GM19324 (cell line): ENCODE results near the gene LIMCH1.

Source experiments
- ATAC-seq: cut with Tn5 transposase; IDR thresholded peaks from one replicate; pipeline ENCODE4 v1.9.1; 2021; ENCODE audit warnings: mild to moderate bottlenecking, moderate library complexity; ENCODE audit not compliant: unreplicated experiment, low FRiP score

The LIMCH1 gene

DNA sequence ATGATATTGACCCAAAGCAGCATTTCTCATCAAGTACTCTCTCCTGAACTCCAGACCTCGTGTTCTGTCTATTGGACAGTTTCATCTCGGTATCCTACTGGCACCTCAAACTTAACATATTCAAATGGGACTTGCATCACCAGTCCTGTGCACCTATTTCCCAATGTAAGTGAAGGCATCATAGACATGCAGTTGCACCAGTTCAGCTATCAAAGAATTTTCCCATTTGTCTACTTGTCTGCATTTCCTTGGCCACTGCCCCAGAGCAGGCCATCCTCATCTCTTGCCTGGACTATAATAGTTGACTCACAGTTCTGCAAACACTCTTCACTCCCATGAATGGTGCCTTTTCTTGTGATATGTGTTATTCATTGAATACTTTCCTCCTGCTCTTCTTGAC is 11.3 kb upstream of the LIMCH1 start:
- no peak for ATAC-seq

DNA sequence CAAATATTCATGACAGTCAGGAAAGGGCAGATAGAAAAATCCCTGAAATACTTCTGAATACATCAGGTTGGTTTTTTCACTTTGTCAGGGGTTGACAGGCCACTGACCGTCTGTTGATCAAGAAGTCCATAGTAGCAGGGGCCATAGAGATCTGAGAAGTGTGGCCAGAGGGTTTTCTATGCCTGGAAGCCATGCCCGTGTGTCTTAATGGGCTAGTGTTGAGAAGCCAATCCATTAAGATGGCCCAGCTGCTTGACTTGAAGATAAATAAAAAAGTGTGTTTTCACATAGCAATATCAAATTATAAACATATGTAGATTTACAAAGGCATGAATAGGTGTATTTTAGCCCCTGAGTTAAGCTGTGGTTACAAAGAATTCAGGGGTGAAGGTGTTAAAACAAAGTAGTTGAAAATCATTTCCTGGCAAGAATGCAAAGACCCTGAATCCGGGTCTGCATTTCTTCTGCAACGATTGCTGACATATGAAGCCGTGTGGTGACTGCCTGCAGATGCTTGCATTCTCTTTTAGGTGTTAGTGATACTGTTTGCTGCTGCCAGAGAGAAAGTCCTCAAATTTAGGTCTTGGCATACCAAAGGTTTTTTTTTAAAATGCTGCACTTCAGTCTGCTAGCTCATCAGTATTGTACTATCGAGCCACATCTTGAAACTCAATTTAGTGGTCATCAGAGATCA is 9.3 kb upstream of the LIMCH1 start:
- no peak for ATAC-seq

GRCh38 chr4:41530741-41531140 is 7.2 kb upstream of the LIMCH1 start:
- no peak for ATAC-seq

DNA sequence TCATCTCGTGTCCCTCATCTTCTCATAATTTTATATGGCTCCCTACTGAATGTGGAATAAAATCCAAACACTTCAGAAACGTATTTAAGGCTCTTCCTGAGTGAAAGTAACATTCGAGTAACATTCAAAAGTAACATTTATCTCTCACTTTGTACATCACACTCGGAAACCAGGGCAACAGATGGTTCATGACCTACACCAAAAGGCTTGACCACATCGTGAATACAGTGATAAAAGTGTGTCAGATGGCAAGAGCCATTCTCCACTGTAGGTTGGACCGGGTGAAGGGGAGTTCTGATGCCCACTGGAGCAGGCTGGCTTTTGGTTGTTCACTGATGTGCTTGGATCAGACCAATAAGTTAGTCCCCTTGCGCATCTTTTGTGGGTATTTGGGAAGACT is 5.6 kb upstream of the LIMCH1 start:
- ATAC-seq: no peak

DNA sequence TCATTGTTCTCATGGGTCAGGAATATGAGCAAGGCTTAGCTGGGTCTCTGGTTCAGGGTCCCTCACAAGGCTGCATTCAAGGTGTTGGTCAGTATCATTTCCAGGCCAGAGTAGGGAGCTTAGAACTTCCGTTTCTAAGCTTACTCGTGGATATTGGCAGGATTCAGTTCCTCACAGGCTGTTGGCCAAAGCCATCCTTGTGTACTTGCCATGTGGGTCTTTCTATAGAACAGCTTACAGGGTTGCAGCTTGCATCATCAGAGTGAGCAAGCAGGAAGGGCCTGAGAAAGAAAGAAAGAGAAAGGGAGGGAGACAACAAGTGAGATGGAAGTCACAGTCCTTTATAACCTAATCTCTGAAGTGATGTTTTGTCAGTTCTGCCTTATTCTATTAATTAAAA is 5.1 kb upstream of the LIMCH1 start:
- no peak for ATAC-seq

- no peak for ATAC-seq
Observed at GRCh38 chr4:41533680-41534079, 4.3 kb upstream of the LIMCH1 start.

- no peak for ATAC-seq
Observed at GRCh38 chr4:41534404-41534803, 3.6 kb upstream of the LIMCH1 start.

DNA sequence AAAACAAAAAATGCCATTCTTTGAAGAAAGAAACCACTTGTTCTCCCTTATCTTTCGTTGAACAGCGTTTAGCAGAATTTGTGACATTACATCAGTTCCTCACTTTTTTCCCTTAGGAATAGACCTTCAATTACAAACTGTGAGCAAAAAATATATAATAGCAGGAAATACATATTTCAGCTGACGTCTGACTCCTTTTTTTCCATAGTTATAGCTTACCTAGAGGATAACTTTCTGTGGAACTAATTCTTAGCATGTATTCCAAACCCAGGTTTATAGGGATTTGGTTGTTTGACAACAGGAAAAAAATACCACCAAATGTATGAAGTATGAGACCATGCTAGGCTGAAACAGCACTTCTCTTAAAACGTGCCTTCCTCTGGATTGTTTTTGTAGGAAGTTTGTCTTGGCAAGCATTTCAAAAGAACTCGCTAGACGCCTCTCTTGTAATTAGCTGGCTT is 2.0 kb upstream of the LIMCH1 start:
- no peak for ATAC-seq

GRCh38 chr4:41537292-41537890 is 566 bp upstream of the LIMCH1 start:
- ATAC-seq: no peak

- ATAC-seq: no peak
Observed at GRCh38 chr4:41538887-41539498, 1.0 kb downstream of the LIMCH1 start.

DNA sequence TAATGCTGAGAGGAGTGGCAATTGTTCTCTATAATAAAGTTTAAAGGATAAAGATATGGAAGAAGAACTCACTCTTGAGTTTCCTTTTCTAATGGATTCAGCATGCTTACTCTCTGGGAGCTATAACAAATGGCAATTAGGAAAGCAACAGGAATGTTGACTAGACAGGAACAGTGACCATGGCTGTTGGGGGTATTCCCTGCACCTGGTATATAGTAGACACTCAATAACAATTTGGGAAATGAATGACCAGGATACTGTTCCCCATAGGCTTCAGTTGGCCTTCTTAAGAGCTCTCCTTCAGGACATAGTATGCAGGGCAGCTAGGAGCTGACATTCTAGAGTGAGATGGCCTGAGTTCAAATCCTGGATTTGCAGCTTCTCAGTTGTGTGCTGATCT is 1.8 kb downstream of the LIMCH1 start:
- no peak for ATAC-seq

- ATAC-seq: no peak
Observed at GRCh38 chr4:41540687-41541086, 2.7 kb downstream of the LIMCH1 start.

DNA sequence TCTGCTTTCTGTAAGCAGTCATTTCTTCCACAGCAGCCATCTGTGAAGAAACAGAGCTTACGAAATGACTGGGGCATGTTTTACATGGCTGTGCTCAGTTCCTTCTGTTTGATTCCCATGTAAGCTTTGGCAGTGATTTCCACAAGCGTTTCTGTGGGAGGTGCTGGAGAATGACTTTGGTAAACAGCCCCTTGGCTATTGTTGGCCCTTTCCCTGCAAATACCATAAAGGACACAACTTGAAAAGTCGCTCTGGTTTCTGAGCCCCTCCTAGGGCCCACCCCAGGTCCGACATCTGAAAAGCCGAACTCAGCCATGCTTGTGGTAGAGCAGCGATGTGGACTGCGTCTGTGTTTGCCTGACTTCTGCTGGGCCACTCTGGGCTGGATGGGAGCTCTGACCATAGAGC is 3.7 kb downstream of the LIMCH1 start:
- ATAC-seq: no peak

DNA sequence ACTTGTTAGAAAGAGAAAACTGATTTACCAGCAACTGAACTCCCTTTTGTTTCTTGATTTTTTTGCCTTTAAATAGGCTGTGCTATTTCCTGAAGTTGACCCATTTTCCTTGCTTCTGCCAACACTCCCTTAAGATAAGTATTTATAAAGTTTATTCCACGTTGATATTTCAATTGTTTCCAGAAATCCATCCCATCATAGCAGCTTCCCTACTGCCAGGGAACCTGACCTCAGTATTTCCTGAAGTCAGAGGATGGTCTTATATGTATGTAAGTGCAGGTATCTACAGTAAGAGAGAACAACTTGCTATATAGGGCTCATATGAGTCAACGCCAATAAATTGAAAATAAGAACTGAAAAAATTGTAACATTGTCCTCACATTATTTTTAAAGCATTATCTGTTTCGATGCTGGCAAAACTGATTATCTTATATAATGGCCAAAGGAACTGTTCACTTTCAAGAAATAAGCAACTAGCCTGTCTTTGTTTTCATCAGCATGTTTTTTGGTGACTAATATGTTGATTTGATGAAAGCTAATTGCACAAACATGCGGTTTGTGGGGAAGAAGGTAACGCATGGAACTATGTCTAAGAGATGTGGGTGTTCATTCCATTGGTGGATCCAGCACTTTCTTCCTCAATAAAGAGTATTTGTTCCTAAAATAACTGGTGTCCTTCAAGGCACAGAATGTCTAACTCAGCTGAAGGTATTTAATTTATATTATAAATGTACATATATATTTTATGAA is 4.7 kb downstream of the LIMCH1 start:
- no peak for ATAC-seq

DNA sequence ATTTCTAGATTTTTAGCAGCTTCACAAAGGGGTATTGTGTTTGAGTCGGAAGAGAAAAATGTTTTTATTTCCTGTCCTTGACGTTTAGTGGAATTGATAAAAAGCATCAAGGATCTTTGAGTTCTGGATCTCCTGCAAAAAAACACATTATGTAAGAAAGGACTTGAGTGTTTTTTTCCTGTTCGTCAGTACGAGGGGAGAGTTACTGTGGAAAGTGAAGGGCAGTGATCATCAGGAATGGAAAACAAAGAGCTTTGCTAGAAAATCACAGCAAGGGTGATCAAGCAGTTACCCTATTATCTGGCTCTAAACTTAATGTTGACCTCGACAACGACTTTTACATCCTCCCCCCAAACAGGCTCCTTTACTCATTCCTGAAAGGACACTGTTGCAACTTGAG is 7.3 kb downstream of the LIMCH1 start:
- ATAC-seq: no peak

DNA sequence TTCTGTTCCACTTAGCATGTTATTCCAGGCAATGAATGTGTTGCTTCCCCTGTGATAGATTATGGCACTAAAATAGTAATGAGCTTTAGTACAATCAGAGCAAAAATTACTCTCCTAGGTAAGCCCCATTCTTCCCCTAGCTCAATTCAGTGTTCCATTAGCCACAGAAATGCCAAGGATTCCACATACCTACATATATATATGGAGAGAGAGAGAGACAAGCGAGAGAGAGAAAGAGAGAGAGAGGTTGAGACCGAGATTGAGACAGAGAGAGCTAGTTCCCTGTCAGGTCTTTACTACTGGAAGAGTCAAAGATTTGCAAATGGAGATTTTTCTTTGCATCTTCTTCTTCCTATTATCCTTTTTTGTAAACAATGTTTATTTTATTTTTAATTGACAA is 8.7 kb downstream of the LIMCH1 start:
- ATAC-seq: no peak

DNA sequence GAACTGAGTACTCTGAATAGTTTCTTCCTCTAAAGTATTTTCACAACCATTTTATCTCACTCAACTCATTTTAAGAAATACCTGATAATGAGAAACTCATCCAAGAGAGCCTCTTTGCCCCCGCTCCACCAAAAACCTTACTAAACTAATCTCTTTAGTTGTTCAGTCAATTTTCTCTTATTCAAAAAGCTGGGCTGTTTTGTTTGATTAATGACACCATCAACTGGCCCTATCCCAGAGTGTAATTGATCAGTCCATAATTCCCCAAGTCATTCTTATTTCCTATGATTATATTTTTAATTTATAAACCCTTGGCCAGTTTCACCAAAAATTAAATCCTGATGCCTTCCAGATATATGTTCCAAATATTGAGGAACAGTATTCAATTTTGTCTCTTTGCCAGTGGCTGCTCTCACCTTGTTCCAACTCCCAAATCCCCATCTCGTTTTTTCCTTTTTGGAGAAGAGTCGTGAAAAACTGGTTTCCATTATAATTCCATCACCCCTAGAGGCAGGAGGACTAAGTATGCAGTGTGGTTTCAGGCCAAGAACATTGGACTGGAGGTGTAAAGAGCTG is 10.4 kb downstream of the LIMCH1 start:
- no peak for ATAC-seq

GRCh38 chr4:41549478-41549877 is 11.5 kb downstream of the LIMCH1 start:
- ATAC-seq: no peak

DNA sequence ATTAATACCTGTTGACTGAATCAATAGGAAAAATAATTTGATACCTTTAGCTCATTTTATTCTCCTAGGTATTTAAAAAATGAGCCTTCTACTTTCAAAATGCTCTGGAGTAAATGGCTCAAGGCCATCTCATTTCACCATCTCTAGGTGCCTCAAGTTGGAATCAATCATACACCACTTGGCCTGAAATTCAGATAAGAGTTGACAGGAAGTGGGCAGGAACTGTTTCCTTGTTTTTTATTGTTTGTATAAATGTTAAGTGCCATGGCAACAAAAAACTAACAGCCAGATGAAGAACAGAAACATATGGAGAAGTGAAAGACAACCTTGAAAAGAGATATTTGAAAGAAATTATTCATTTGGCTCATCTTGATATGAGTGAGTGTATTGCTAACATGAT is 12.4 kb downstream of the LIMCH1 start:
- no peak for ATAC-seq

DNA sequence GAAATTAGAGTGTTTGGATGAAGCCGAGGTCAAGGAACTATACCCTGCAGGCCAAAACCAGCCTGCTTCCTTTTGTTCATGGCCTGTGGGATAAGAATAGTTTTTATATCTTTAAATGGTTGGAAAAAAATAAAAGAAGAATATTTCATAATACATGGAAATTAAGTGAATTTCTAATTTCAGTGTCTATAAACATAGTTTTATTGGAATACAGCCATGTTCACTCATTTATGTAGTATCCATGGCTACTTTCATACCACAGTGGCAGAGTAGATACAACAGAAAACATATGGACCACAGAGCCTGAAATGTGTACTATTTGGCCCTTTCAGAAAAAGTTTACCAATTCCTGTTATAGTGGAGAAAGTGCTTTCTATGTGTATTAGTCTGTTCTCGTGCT is 13.6 kb downstream of the LIMCH1 start:
- ATAC-seq: no peak

DNA sequence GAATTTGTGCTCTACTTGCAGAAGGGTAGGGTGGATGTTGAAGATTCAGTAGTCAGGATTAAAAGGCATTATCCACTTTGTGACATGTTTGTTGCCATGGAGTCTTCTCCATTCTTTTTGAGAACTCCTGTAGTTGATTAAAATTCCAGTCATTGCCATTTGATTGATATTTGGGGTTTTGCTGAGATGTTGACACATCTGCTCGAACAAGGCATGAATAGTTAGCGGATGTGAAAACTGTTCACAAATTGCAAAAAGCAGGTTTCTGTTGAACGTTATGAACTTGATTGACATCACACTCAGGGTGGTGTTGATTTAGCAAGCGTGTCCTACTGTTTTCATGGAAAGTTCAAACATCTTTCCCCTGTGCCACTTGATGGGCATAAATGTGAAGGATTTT is 16.9 kb downstream of the LIMCH1 start:
- ATAC-seq: no peak
